ENCODE data around the gene TXNL4A.

TXNL4A gene

GRCh38 chr18:79936641-79937040 lies 51.7 kb downstream of the TXNL4A start:
- intact Hi-C loops (cut with micrococcal nuclease), result loop anchor here (10.0 kb wide), 1 partner anchor 48 kb away; the partner anchor contains the start of gene TXNL4A
- H3K36me3 Mint-ChIP-seq (ENCODE audit: low read depth), result peaks cover 97% of the 10 kb centered on the region
- H3K4me3 Mint-ChIP-seq, result no peak overlapping the region
- peaks cover 79% of the 10 kb centered on the region for H3K4me1 Mint-ChIP-seq (ENCODE audit: low read depth)
- peaks cover 26% of the 10 kb centered on the region for H3K9me3 Mint-ChIP-seq
- peak overlapping the region; percentile 86 for H3K27ac Mint-ChIP-seq
- H3K27me3 Mint-ChIP-seq, result no peaks in the 10 kb centered on the region

GRCh38 chr18:79935925-79936324 lies 52.4 kb downstream of the TXNL4A start:
- peak overlapping the region; percentile 86 for H3K27ac Mint-ChIP-seq
- H3K4me3 Mint-ChIP-seq, result peak overlapping the region; percentile 42
- no peaks in the 10 kb centered on the region for H3K27me3 Mint-ChIP-seq
- peaks cover 33% of the 10 kb centered on the region for H3K9me3 Mint-ChIP-seq
- intact Hi-C loops (cut with micrococcal nuclease), result loop anchor here (2.0 to 10.0 kb wide), 2 partner anchors 15 to 49 kb away; partner anchors contain the start of genes SLC66A2 and TXNL4A
- peaks cover 76% of the 10 kb centered on the region for H3K4me1 Mint-ChIP-seq (ENCODE audit: low read depth)
- peaks cover 97% of the 10 kb centered on the region for H3K36me3 Mint-ChIP-seq (ENCODE audit: low read depth)

- H3K27me3 Mint-ChIP-seq, result no peaks in the 10 kb centered on the region
- peak overlapping the region; percentile 32 for H3K4me3 Mint-ChIP-seq
- peaks cover 92% of the 10 kb centered on the region for H3K36me3 Mint-ChIP-seq (ENCODE audit: low read depth)
- peaks cover 76% of the 10 kb centered on the region for H3K4me1 Mint-ChIP-seq (ENCODE audit: low read depth)
- peaks cover 34% of the 10 kb centered on the region for H3K9me3 Mint-ChIP-seq
- peak overlapping the region; percentile 86 for H3K27ac Mint-ChIP-seq
- intact Hi-C loops (cut with micrococcal nuclease), result loop anchor here (2.0 to 10.0 kb wide), 2 partner anchors 15 to 49 kb away; partner anchors contain the start of genes SLC66A2 and TXNL4A
Measured at GRCh38 chr18:79935499-79935898, 52.9 kb downstream of the TXNL4A start.

GRCh38 chr18:79935098-79935480 lies 53.3 kb downstream of the TXNL4A start:
- no peaks in the 10 kb centered on the region for H3K27me3 Mint-ChIP-seq
- intact Hi-C loops (cut with micrococcal nuclease), result loop anchor here (2.0 to 10.0 kb wide), 2 partner anchors 16 to 50 kb away; partner anchors contain the start of genes SLC66A2 and TXNL4A
- peaks cover 36% of the 10 kb centered on the region for H3K9me3 Mint-ChIP-seq
- H3K4me1 Mint-ChIP-seq (ENCODE audit: low read depth), result peaks cover 75% of the 10 kb centered on the region
- peak overlapping the region; percentile 49 for H3K4me3 Mint-ChIP-seq
- peaks cover 92% of the 10 kb centered on the region for H3K36me3 Mint-ChIP-seq (ENCODE audit: low read depth)
- peak overlapping the region; percentile 86 for H3K27ac Mint-ChIP-seq

GRCh38 chr18:79934311-79935097 lies 53.9 kb downstream of the TXNL4A start:
- peaks cover 42% of the 10 kb centered on the region for H3K9me3 Mint-ChIP-seq
- H3K36me3 Mint-ChIP-seq (ENCODE audit: low read depth), result peaks cover 92% of the 10 kb centered on the region
- no peaks in the 10 kb centered on the region for H3K27me3 Mint-ChIP-seq
- H3K4me1 Mint-ChIP-seq (ENCODE audit: low read depth), result peaks cover 70% of the 10 kb centered on the region
- H3K27ac Mint-ChIP-seq, result peak overlapping the region; percentile 86
- intact Hi-C loops (cut with micrococcal nuclease), result loop anchor here (2.0 to 10.0 kb wide), 3 partner anchors 16 to 98 kb away; partner anchors contain the start of genes RBFA, SLC66A2 and TXNL4A
- peak overlapping the region; percentile 56 for H3K4me3 Mint-ChIP-seq

- Mint-ChIP-seq H3K4me1 (ENCODE audit: low read depth) (peaks cover 70% of the 10 kb centered on the region), H3K4me3 (peak overlapping the region; percentile 56), H3K36me3 (ENCODE audit: low read depth) (peaks cover 92% of the 10 kb centered on the region), H3K27ac (peak overlapping the region; percentile 86), H3K9me3 (peaks cover 49% of the 10 kb centered on the region), H3K27me3 (no peaks in the 10 kb centered on the region)
- intact Hi-C loops (cut with micrococcal nuclease), result loop anchor here (2.0 to 10.0 kb wide), 3 partner anchors 17 to 99 kb away; partner anchors contain the start of genes RBFA, SLC66A2 and TXNL4A
Measured at GRCh38 chr18:79933765-79934164, 54.6 kb downstream of the TXNL4A start.

- H3K9me3 Mint-ChIP-seq, result peaks cover 55% of the 10 kb centered on the region
- intact Hi-C loops (cut with micrococcal nuclease), result loop anchor here (5.0 to 10.0 kb wide), 2 partner anchors 52 to 99 kb away; partner anchors contain the start of genes RBFA and TXNL4A
- H3K4me3 Mint-ChIP-seq, result no peak overlapping the region
- H3K36me3 Mint-ChIP-seq (ENCODE audit: low read depth), result peaks cover 92% of the 10 kb centered on the region
- no peaks in the 10 kb centered on the region for H3K27me3 Mint-ChIP-seq
- peak overlapping the region; percentile 86 for H3K27ac Mint-ChIP-seq
- H3K4me1 Mint-ChIP-seq (ENCODE audit: low read depth), result peaks cover 65% of the 10 kb centered on the region
Measured at GRCh38 chr18:79932907-79933306, 55.5 kb downstream of the TXNL4A start.

- Mint-ChIP-seq H3K36me3 (ENCODE audit: low read depth) (peaks cover 92% of the 10 kb centered on the region), H3K4me3 (no peak overlapping the region), H3K27ac (no peak overlapping the region), H3K9me3 (peaks cover 55% of the 10 kb centered on the region), H3K4me1 (ENCODE audit: low read depth) (peaks cover 57% of the 10 kb centered on the region), H3K27me3 (no peaks in the 10 kb centered on the region)
- intact Hi-C loops (cut with micrococcal nuclease), result loop anchor here (5.0 to 10.0 kb wide), 2 partner anchors 53 to 101 kb away; partner anchors contain the start of genes RBFA and TXNL4A
Measured at GRCh38 chr18:79931475-79931874, 56.9 kb downstream of the TXNL4A start.

- Mint-ChIP-seq H3K4me1 (ENCODE audit: low read depth) (peaks cover 44% of the 10 kb centered on the region), H3K27ac (no peak overlapping the region), H3K9me3 (peaks cover 46% of the 10 kb centered on the region), H3K27me3 (no peaks in the 10 kb centered on the region), H3K4me3 (no peak overlapping the region), H3K36me3 (ENCODE audit: low read depth) (peaks cover 92% of the 10 kb centered on the region)
- intact Hi-C loops (cut with micrococcal nuclease), result loop anchor here (5.0 to 10.0 kb wide), 2 partner anchors 55 to 102 kb away; partner anchors contain the start of genes RBFA and TXNL4A
Measured at GRCh38 chr18:79930020-79930642, 58.2 kb downstream of the TXNL4A start.

GRCh38 chr18:79928563-79928960 lies 59.8 kb downstream of the TXNL4A start:
- intact Hi-C loops (cut with micrococcal nuclease), result no loop called here
- no peak overlapping the region for H3K27ac Mint-ChIP-seq
- peaks cover 29% of the 10 kb centered on the region for H3K4me1 Mint-ChIP-seq (ENCODE audit: low read depth)
- H3K4me3 Mint-ChIP-seq, result no peak overlapping the region
- no peaks in the 10 kb centered on the region for H3K27me3 Mint-ChIP-seq
- peaks cover 95% of the 10 kb centered on the region for H3K36me3 Mint-ChIP-seq (ENCODE audit: low read depth)
- H3K9me3 Mint-ChIP-seq, result peaks cover 57% of the 10 kb centered on the region

GRCh38 chr18:79927607-79928562 lies 60.5 kb downstream of the TXNL4A start:
- Mint-ChIP-seq H3K27me3 (no peaks in the 10 kb centered on the region), H3K9me3 (peaks cover 57% of the 10 kb centered on the region), H3K27ac (no peak overlapping the region)

GRCh38 chr18:79926715-79927606 lies 61.4 kb downstream of the TXNL4A start:
- H3K36me3 Mint-ChIP-seq (ENCODE audit: low read depth), result peaks cover 95% of the 10 kb centered on the region
- intact Hi-C loops (cut with micrococcal nuclease), result no loop called here
- H3K4me1 Mint-ChIP-seq (ENCODE audit: low read depth), result peaks cover 16% of the 10 kb centered on the region

More at GRCh38 chr18:79927607-79928562, 60.5 kb downstream of the TXNL4A start:
- intact Hi-C loops (cut with micrococcal nuclease), result no loop called here
- H3K36me3 Mint-ChIP-seq (ENCODE audit: low read depth), result peaks cover 95% of the 10 kb centered on the region
- H3K4me1 Mint-ChIP-seq (ENCODE audit: low read depth), result peaks cover 25% of the 10 kb centered on the region
- no peak overlapping the region for H3K4me3 Mint-ChIP-seq

More at GRCh38 chr18:79926715-79927606, 61.4 kb downstream of the TXNL4A start:
- H3K9me3 Mint-ChIP-seq, result peaks cover 50% of the 10 kb centered on the region
- no peak overlapping the region for H3K4me3 Mint-ChIP-seq
- no peak overlapping the region for H3K27ac Mint-ChIP-seq
- H3K27me3 Mint-ChIP-seq, result no peaks in the 10 kb centered on the region

Measured in dendritic cell treated with granulocyte-macrophage colony-stimulating factor and Interleukin-4, amounts not matched to agents 40 ng/mL and 50 ng/mL, for 4 days (primary cell).